Gastroesophageal sphincter (tissue), 4 donors: ENCODE data around the gene SPATA32. TPM values are rescaled to one million over a fixed set of nuclear protein-coding genes. Genes with fewer than 3 reads are reported as not detected.

Source experiments
- ATAC-seq: fragments of 150-250 bp; one replicate; pipeline ENCODE4 v1.9.1; 2016; ENCODE audit warnings: mild to moderate bottlenecking, moderate library complexity
- H3K27ac ChIP-seq, 4 donors: fragments of 200-600 bp; sonication (generic) in 3 of 4; 1 replicate in 3 of 4; 2 replicates in 1 of 4; pipeline ENCODE4 v1.5.1; 2016 to 2019
- H3K27me3 ChIP-seq: fragments of 200-600 bp; sonication (generic); one replicate; pipeline ENCODE4 v1.5.1; 2019
- H3K36me3 ChIP-seq, 2 donors: fragments of 200-600 bp; sonication (generic); one replicate each; pipeline ENCODE4 v1.5.1; 2019; ENCODE audit warnings: control low read depth in 1 of 2
- H3K4me1 ChIP-seq, 3 donors: fragments of 200-600 bp; sonication (generic); 1 replicate in 2 of 3; 2 replicates in 1 of 3; pipeline ENCODE4 v1.5.1; 2016 to 2019; ENCODE audit warnings: control low read depth in 2 of 3
- H3K4me3 ChIP-seq, 2 donors: fragments of 200-600 bp; sonication (generic); one replicate each; pipeline ENCODE4 v1.5.1; 2019; ENCODE audit warnings: mild to moderate bottlenecking in 1 of 2, moderate library complexity in 1 of 2
- H3K9me3 ChIP-seq, 3 donors: fragments of 200-600 bp; sonication (generic); one replicate each; pipeline ENCODE4 v1.5.1; 2017 to 2019; ENCODE audit warnings: control low read depth in 2 of 3
- EP300 ChIP-seq: sonication (generic); formaldehyde crosslinking; IDR thresholded peaks from one replicate; pipeline ENCODE4 v1.6.1; 2017; ENCODE audit warnings: antibody characterized with exemption, mild to moderate bottlenecking
- POLR2A ChIP-seq, 2 donors: fragments of 450-650 bp; IDR thresholded peaks; one replicate each; pipeline ENCODE4 v1.6.1; 2017; ENCODE audit warnings: antibody characterized with exemption in 2 of 2, mild to moderate bottlenecking in 2 of 2, moderate library complexity in 1 of 2
- POLR2AphosphoS5 ChIP-seq: sonication (generic); formaldehyde crosslinking; IDR thresholded peaks from one replicate; pipeline ENCODE4 v1.6.1; 2017; ENCODE audit warnings: antibody characterized with exemption
- WGBS, 2 donors: methylation state at CpG; one replicate each; pipeline ENCODE4 v1.1.5; 2018; ENCODE audit warnings: low coverage in 1 of 2; 5-methylcytosine and 5-hydroxymethylcytosine counted together
- total RNA-seq, 4 donors: library from RNA; depleted of rRNA; stranded (reverse); fragments of >200 nt; gene quantifications; one replicate each; pipeline ENCODE4 v1.1.0, GENCODE V29; 2016
- TF ChIP-seq, protein P1 (sequence below), 4 experiments: fragments of 200-600 bp in 2 of 4; fragments of 450-650 bp in 2 of 4; sonication (generic) in 1 of 4; IDR thresholded peaks; one replicate each; pipeline ENCODE4 v1.5.1; 2017 to 2019; ENCODE audit warnings: antibody characterized with exemption in 4 of 4, mild to moderate bottlenecking in 2 of 4, moderate library complexity in 2 of 4

Gene SPATA32
- total RNA-seq, 4 donors from 2014 or later, result not detected

DNA sequence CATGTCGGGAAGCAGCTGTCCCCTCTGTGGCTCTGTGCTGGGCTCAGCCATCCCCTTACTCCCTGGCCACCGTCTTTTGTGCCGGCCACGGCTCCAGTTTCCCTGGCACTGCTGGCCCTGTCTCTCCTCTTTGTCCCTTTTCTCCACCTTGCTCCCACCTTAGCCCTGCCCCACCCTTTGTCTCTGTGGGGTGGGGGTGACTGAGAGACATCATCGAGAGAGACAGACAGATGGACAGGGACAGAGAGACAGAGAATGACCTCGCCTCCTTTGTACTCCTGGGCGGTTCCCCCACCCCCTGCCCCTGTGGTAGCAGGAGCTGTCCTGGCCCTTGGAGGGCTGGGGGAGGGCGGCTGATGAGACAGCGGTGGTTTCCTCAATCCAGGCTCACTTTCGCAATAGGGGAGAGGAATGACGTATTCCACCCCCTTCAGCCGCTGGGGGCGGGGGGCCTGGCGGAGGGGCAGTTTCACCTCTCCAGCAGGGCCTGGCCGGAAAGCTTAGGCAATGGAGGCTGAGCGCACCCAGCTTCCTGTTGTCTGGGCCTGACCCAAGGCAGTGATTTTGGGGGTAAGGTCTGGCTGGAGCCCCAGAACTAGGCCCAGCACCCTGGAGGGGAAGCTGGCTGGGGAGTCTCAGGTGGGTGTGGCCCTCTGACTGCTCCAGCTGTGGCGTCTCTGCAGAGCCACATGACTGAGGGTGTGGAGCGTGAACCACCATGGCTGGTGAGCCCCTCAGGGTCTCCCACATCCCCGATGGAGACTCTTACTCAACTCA lies 32.9 kb downstream of the SPATA32 start:
- Histone ChIP-seq H3K27ac (peak overlapping the region in 3 of 4 donors; percentile 76 to 86 (median 83)), H3K9me3 (no peaks in the 10 kb centered on the region), H3K4me3 (no peak overlapping the region), H3K36me3 (no peaks in the 10 kb centered on the region), H3K4me1 (peaks cover 0 to 53% (median 39%) of the 10 kb centered on the region in 3 donors), H3K27me3 (peaks cover 17% of the 10 kb centered on the region)
- TF ChIP-seq, protein P1, sequence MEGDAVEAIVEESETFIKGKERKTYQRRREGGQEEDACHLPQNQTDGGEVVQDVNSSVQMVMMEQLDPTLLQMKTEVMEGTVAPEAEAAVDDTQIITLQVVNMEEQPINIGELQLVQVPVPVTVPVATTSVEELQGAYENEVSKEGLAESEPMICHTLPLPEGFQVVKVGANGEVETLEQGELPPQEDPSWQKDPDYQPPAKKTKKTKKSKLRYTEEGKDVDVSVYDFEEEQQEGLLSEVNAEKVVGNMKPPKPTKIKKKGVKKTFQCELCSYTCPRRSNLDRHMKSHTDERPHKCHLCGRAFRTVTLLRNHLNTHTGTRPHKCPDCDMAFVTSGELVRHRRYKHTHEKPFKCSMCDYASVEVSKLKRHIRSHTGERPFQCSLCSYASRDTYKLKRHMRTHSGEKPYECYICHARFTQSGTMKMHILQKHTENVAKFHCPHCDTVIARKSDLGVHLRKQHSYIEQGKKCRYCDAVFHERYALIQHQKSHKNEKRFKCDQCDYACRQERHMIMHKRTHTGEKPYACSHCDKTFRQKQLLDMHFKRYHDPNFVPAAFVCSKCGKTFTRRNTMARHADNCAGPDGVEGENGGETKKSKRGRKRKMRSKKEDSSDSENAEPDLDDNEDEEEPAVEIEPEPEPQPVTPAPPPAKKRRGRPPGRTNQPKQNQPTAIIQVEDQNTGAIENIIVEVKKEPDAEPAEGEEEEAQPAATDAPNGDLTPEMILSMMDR (IDR thresholded peaks at IDR 0.05), result no peak
- TF ChIP-seq EP300 (no peak), POLR2A (IDR thresholded peaks at IDR 0.05) (no peak), POLR2AphosphoS5 (no peak)
- ATAC-seq, result peak; percentile 88
- no CpG with 5 or more reads among the region's 19 CpGs for WGBS, 2 donors

DNA sequence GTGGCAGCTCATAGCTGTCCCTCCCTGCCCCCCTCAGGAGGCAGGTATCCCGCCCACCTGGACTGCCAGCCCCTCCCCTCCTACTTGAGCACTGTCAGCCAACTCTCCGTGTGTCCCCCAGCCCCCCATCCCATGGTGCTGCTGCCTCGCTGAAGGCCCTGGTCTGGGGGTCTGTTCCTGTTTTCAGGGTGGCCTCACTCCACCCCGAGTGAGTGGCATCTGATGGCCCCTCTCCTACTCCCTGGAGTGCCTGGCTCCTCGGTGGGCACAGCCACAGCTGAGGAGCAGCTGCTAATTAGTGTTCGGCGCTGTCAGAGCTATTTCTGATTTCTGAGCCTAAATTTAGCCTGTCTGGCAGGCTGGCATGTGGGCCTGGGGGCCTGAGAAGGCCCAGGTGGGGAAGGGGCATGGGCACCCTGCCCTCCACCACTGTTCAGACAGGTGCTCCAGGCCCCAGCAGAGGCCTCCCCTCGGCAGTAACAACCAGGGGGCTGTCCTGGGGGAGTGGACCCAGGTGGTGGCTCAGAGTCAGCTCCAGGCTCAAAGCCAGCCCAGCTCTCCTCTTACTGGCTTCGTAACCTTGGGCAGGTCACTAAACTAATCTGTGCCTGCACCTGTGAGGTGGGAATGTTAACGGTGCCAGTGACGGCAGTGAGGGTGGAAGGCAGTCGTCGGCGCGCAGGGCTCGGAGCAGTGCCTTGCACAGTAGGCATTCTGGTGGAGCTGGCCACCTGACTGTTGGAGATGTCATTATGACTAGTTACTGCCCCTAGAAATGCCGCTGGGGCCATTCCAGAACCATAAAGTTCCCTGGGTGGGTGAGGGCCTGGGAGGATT lies 33.8 kb downstream of the SPATA32 start:
- TF ChIP-seq EP300 (no peak), POLR2A (IDR thresholded peaks at IDR 0.05) (no peak), POLR2AphosphoS5 (no peak)
- TF ChIP-seq, protein P1 (IDR thresholded peaks at IDR 0.05), result no peak
- ATAC-seq, result no peak
- Histone ChIP-seq H3K4me1 (peaks cover 0 to 54% (median 39%) of the 10 kb centered on the region in 3 donors), H3K36me3 (no peaks in the 10 kb centered on the region), H3K27me3 (peaks cover 20% of the 10 kb centered on the region), H3K4me3 (no peak overlapping the region), H3K9me3 (no peaks in the 10 kb centered on the region), H3K27ac (peak overlapping the region in 3 of 4 donors; percentile 76 to 86 (median 83))
- WGBS, 2 donors, result 75 to 90% methylated on average over 6 to 7 of the region's 17 CpGs

DNA sequence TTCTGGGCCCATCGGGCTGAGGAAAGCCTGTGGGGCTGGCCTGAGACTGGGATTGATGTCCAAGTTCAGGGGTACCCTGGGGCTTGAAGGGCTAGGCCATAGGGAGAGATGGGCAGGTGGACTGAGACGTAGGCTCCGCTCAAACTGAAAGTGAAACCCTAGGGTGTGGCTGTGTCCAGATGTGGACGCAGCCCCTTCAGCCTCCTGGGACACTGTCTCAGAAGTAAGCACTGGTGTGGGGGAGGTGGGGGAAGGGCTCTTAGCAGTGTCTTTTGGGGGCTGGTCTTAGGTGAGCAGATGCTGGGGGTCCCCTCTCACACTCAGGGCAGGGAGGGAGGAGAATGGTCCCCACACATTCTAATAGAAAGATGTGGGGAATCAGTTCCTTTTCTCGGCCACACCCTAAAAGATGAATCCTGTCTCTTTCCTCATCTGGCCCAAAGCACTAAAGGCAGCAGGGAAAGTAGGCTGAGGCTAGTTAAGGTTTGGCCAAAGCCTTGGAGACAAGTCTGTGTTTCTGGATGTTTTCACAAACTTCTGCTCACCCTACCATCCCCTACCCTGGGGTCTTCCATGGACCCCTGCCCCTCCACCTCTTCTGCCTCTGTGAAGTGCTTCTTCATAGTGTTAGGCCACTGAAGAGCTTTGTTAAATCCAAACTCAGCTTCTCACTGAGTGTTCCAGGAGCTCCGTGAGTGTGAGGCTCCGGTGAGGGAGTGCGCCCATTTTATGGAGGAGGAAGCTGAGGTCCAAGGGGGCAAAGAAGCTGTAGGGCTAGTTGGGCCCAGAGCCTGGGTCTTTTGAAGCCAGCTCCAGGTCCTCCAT lies 34.6 kb downstream of the SPATA32 start:
- no peak for TF ChIP-seq POLR2A (IDR thresholded peaks at IDR 0.05)
- no peak for TF ChIP-seq EP300
- TF ChIP-seq, protein P1 (IDR thresholded peaks at IDR 0.05), result no peak
- no peak for TF ChIP-seq POLR2AphosphoS5
- no peak for ATAC-seq
- WGBS, 2 donors, result 48 to 52% methylated on average over 4 to 5 of the region's 8 CpGs
- Histone ChIP-seq H3K4me3 (peak overlapping the region in 1 of 2 donors; percentile 20), H3K36me3 (no peaks in the 10 kb centered on the region), H3K27ac (peak overlapping the region in 3 of 4 donors; percentile 76 to 86 (median 83)), H3K27me3 (peaks cover 28% of the 10 kb centered on the region), H3K9me3 (no peaks in the 10 kb centered on the region), H3K4me1 (peaks cover 0 to 62% (median 39%) of the 10 kb centered on the region in 3 donors)

DNA sequence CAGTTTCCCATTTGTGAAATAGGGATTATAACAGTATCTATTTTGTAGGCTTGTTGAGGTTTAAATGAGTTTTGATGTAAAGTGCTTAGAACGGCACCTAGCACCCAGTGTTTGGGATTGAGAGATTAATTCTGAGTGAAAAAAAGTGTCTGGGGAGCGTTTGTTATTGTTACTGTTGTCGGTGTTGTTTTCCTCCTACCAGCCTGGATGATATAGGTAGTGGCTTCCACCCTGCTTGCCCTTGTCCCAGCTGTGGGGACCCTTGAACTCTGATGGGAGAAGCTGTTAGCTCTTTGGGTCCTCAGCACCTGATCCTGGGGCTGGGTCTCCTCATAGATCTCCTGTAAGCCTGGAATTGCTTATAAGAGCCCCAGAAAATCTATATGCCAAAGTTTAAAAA lies 35.3 kb downstream of the SPATA32 start:
- no peaks in the 10 kb centered on the region for H3K36me3 ChIP-seq
- 46% methylated on average over 3 of the region's 3 CpGs; no CpG with 5 or more reads in 1 of the 2 donors for WGBS, 2 donors
- H3K4me3 ChIP-seq, result peak overlapping the region in 1 of 2 donors; percentile 20

More for the DNA sequence above, 35.3 kb downstream of the SPATA32 start:
- Histone ChIP-seq H3K4me1 (peaks cover 0 to 66% (median 37%) of the 10 kb centered on the region in 3 donors), H3K27ac (peak overlapping the region in 3 of 4 donors; percentile 76 to 86 (median 83)), H3K27me3 (peaks cover 35% of the 10 kb centered on the region), H3K9me3 (no peaks in the 10 kb centered on the region)
- ATAC-seq, result no peak
- TF ChIP-seq EP300, result no peak
- TF ChIP-seq POLR2AphosphoS5, result no peak
- TF ChIP-seq POLR2A (IDR thresholded peaks at IDR 0.05), result no peak
- TF ChIP-seq, protein P1 (IDR thresholded peaks at IDR 0.05), result no peak
